HCT116 (cell line): ENCODE results near the gene SERINC5. TPM values are rescaled to one million over a fixed set of nuclear protein-coding genes. Genes with fewer than 3 reads are reported as not detected.

Experiments
- ATAC-seq: fragments of 200-7000 bp; cut with Tn5 transposase; 2 replicates; pipeline ENCODE4 v1.9.1; 2020; ENCODE audit warnings: mild to moderate bottlenecking, moderate library complexity
- BruUV-seq: library from RNA; stranded (reverse); fragments of 400-500 nt; replicated peaks from 2 replicates; lab custom pipeline; 2021; lab: Mats Ljungman, UMichigan
- CTCF ChIA-PET: fragments of 300-600 bp; sonication (Branson Sonifier 250); formaldehyde crosslinking; loops from one replicate; lab custom pipeline; 2021; ENCODE audit warnings: antibody characterized with exemption; lab: Charles Lee
- POLR2A ChIA-PET: fragments of 300-600, 350-600 bp; sonication (Branson Sonifier 250); formaldehyde crosslinking; loops from one replicate; lab custom pipeline; 2021; ENCODE audit warnings: antibody characterized with exemption; lab: Charles Lee
- RAD21 ChIA-PET, 2 experiments: fragments of 300-600 bp; sonication (Branson Sonifier 250); formaldehyde crosslinking; loops; one replicate each; lab custom pipeline; 2023; ENCODE audit warnings: low total read pairs in 2 of 2; ENCODE audit not compliant: uncharacterized antibody in 2 of 2, unreplicated experiment in 2 of 2, low non-redundant PET in 1 of 2; lab: Charles Lee
- DNase-seq: peaks from one replicate; pipeline ENCODE4 v3.0.0-alpha.2; 2010; ENCODE audit warnings: low read depth, low spot score
- H2AFZ ChIP-seq: fragments of 200-600 bp; shearing (Covaris generic), sonication (generic); 2 replicates; pipeline ENCODE4 v1.6.1; 2017; ENCODE audit warnings: low read depth, mixed run types, mixed read lengths, antibody characterized with exemption, low read length; ENCODE audit not compliant: poor library complexity, severe bottlenecking
- H3K27ac ChIP-seq: 2 replicates; pipeline ENCODE4 v1.5.1; 2012; ENCODE audit warnings: low read depth, low read length
- H3K27me3 ChIP-seq: fragments of 200-600 bp; sonication (generic); 2 replicates; pipeline ENCODE4 v1.6.1; 2016; ENCODE audit warnings: mixed run types, low read length, mixed read lengths; ENCODE audit not compliant: insufficient read depth
- H3K36me3 ChIP-seq, 2 experiments: fragments of 200-500 bp in 1 of 2; fragments of 200-600 bp in 1 of 2; sonication (Bioruptor generic) in 1 of 2; sonication (generic) in 1 of 2; 2 replicates each; pipeline versions ENCODE4 v1.5.1 to v1.6.1; 2014 to 2016; ENCODE audit warnings: low read length in 2 of 2, inconsistent platforms in 1 of 2, mixed read lengths in 1 of 2, mixed run types in 1 of 2; ENCODE audit not compliant: insufficient read depth in 2 of 2, control insufficient read depth in 1 of 2
- H3K4me1 ChIP-seq, 2 experiments: fragments of 200-600 bp in 1 of 2; sonication (generic) in 1 of 2; 2 replicates each; pipeline versions ENCODE4 v1.5.1 to v1.6.1; 2012 to 2017; ENCODE audit warnings: low read length in 2 of 2, inconsistent platforms in 1 of 2, mild to moderate bottlenecking in 1 of 2, mixed read lengths in 1 of 2, mixed run types in 1 of 2, moderate library complexity in 1 of 2; ENCODE audit not compliant: insufficient read depth in 2 of 2, control insufficient read depth in 1 of 2
- H3K4me2 ChIP-seq: fragments of 200-600 bp; sonication (generic); 2 replicates; pipeline ENCODE4 v1.6.1; 2017; ENCODE audit warnings: mixed run types, low read length, mixed read lengths
- H3K4me3 ChIP-seq, 2 experiments: fragments of 200-600 bp in 1 of 2; sonication (generic) in 1 of 2; replicated peaks in 1 of 2; 2 replicates each; pipeline ENCODE4 v1.5.1; 2011 to 2016; ENCODE audit warnings: low read length in 2 of 2, control low read depth in 1 of 2, low read depth in 1 of 2, mild to moderate bottlenecking in 1 of 2, mixed read lengths in 1 of 2, mixed run types in 1 of 2
- H3K79me2 ChIP-seq: fragments of 200-600 bp; sonication (generic); 2 replicates; pipeline ENCODE4 v1.6.1; 2017; ENCODE audit warnings: mild to moderate bottlenecking, mixed run types, low read length, moderate library complexity, mixed read lengths; ENCODE audit not compliant: insufficient read depth
- H3K9ac ChIP-seq: fragments of 200-600 bp; sonication (generic); 2 replicates; pipeline ENCODE4 v1.6.1; 2016; ENCODE audit warnings: low read length, mixed read lengths
- H3K9me2 ChIP-seq: fragments of 200-600 bp; sonication (generic), shearing (Covaris generic); 2 replicates; pipeline ENCODE4 v1.6.1; 2017; ENCODE audit warnings: mixed run types, mild to moderate bottlenecking, moderate library complexity; ENCODE audit not compliant: insufficient read depth
- H3K9me3 ChIP-seq, 2 experiments: fragments of 200-500 bp in 1 of 2; fragments of 200-600 bp in 1 of 2; sonication (Bioruptor generic) in 1 of 2; sonication (generic) in 1 of 2; 2 replicates each; pipeline ENCODE4 v1.6.1; 2014 to 2017; ENCODE audit warnings: low read length in 2 of 2, mixed read lengths in 2 of 2, inconsistent platforms in 1 of 2, low read depth in 1 of 2, mild to moderate bottlenecking in 1 of 2, mixed run types in 1 of 2, moderate library complexity in 1 of 2; ENCODE audit not compliant: control insufficient read depth in 1 of 2, insufficient read depth in 1 of 2
- H4K20me1 ChIP-seq: fragments of 200-600 bp; sonication (generic), shearing (Covaris generic); 2 replicates; pipeline ENCODE4 v1.6.1; 2017; ENCODE audit warnings: mixed run types, mild to moderate bottlenecking, moderate library complexity; ENCODE audit not compliant: insufficient read depth
- CEBPB ChIP-seq: IDR thresholded peaks from 2 replicates; pipeline ENCODE4 v1.6.1; 2012; ENCODE audit warnings: low read depth
- CTCF ChIP-seq, 3 experiments: fragments of 200-600 bp in 1 of 3; sonication (generic) in 1 of 3; IDR thresholded peaks in 2 of 3; conservative IDR thresholded peaks in 1 of 3; 2 replicates each; pipeline ENCODE4 v1.5.1; 2012 to 2017; ENCODE audit warnings: low read depth in 2 of 3, low read length in 2 of 3, antibody characterized with exemption in 1 of 3, borderline replicate concordance in 1 of 3, control low read depth in 1 of 3, mild to moderate bottlenecking in 1 of 3, mixed read lengths in 1 of 3, mixed run types in 1 of 3, moderate library complexity in 1 of 3; ENCODE audit not compliant: insufficient read depth in 1 of 3
- ELF1 ChIP-seq: IDR thresholded peaks from 2 replicates; pipeline ENCODE4 v1.6.1; 2012; ENCODE audit warnings: low read depth, borderline replicate concordance
- EZH2phosphoT487 ChIP-seq: fragments of 200-600 bp; IDR thresholded peaks from 2 replicates; pipeline ENCODE4 v1.6.1; 2018; ENCODE audit warnings: antibody characterized with exemption, borderline replicate concordance
- POLR2A ChIP-seq: IDR thresholded peaks from 2 replicates; pipeline ENCODE4 v1.7.0; 2011; ENCODE audit warnings: borderline replicate concordance; ENCODE audit not compliant: insufficient read depth, insufficient read length; ENCODE audit errors: extremely low read depth
- SIN3A ChIP-seq: IDR thresholded peaks from 2 replicates; pipeline ENCODE4 v1.6.1; 2012; ENCODE audit warnings: low read depth
- SRF ChIP-seq: IDR thresholded peaks from 2 replicates; pipeline ENCODE4 v1.6.1; 2012; ENCODE audit warnings: low read depth
- YY1 ChIP-seq: IDR thresholded peaks from 2 replicates; pipeline ENCODE4 v1.6.1; 2011; ENCODE audit warnings: low read length, low read depth, moderate library complexity, mild to moderate bottlenecking; ENCODE audit not compliant: insufficient replicate concordance; ENCODE audit errors: extremely low read depth
- intact Hi-C: fragments of 100-400 bp; cut with micrococcal nuclease; formaldehyde crosslinking; loops from 2 replicates; pipeline ENCODE4 v1.10.0; 2022
- total RNA-seq: library from RNA; stranded (reverse); gene quantifications from one replicate; pipeline ENCODE4 v1.2.1, GENCODE V29; 2021; ENCODE audit not compliant: unreplicated experiment

Gene SERINC5
- total RNA-seq, 1 experiment from 2014 or later: 39.3 TPM

- Histone ChIP-seq H4K20me1 (no peaks in the 10 kb centered on the region), H3K27ac (no peak overlapping the region), H3K4me1 (peaks cover 0 to 3% of the 10 kb centered on the region in 2 experiments; a peak in 2 of 4 replicates), H2AFZ (no peak overlapping the region), H3K9ac (no peak overlapping the region)
- DNase-seq (no peak), ATAC-seq (no peak)
- no peak for TF ChIP-seq CEBPB
- TF ChIP-seq EZH2phosphoT487: no peak
- TF ChIP-seq CTCF (IDR thresholded peaks at IDR 0.05 in 2 of 3, conservative IDR thresholded peaks at IDR 0.05 in 1 of 3; ENCODE audit: borderline replicate concordance in 1 of 3, insufficient read depth in 1 of 3, low read depth in 2 of 3, low read length in 2 of 3): no peak
- no peak for TF ChIP-seq SRF
- TF ChIP-seq YY1: no peak
- TF ChIP-seq SIN3A: no peak
- no peak for TF ChIP-seq POLR2A
- no peak for TF ChIP-seq ELF1
- TF ChIP-seq, all 23 proteins: peak for 0
- H3K79me2 ChIP-seq: peaks cover under 1% of the 10 kb centered on the region
- H3K36me3 ChIP-seq: no peaks in the 10 kb centered on the region
- H3K9me2 ChIP-seq: no peaks in the 10 kb centered on the region
- BruUV-seq: no TSS peak
- no peak overlapping the region for H3K4me3 ChIP-seq
- no peak overlapping the region for H3K4me2 ChIP-seq
- intact Hi-C loops: no loop called here
- peaks cover 8 to 20% of the 10 kb centered on the region in 2 experiments; a peak in 3 of 4 replicates for H3K9me3 ChIP-seq
- no peaks in the 10 kb centered on the region for H3K27me3 ChIP-seq
- CTCF ChIA-PET: interaction anchor here (0.6 kb wide), 1 partner anchor 17 kb away, joined by 3 read pairs; no protein-coding TSS in a partner anchor
- RAD21 ChIA-PET: interaction anchor here in 1 of 2 experiments (1.0 kb wide), 1 partner anchor 11 kb away, joined by 6 read pairs; no protein-coding TSS in a partner anchor
- POLR2A ChIA-PET: interaction anchor here (1.4 kb wide), 2 partner anchors 7 to 17 kb away, joined by 4 to 6 read pairs; no protein-coding TSS in a partner anchor
Observed at GRCh38 chr5:80239680-80240367, 16.0 kb downstream of the SERINC5 start.
